OCI-LY7 (cell line): ENCODE measurements around the gene RARB. TPM values are rescaled to one million over a fixed set of nuclear protein-coding genes. Genes with fewer than 3 reads are reported as not detected.

Experiments used
- BruUV-seq: library from RNA; stranded (reverse); fragments of 400-500 nt; replicated peaks from 2 replicates; lab custom pipeline; 2021; lab: Mats Ljungman, UMichigan
- CTCF ChIA-PET: fragments of 300-600 bp; sonication (Branson Sonifier 250); formaldehyde crosslinking; loops from one replicate; lab custom pipeline; 2022; ENCODE audit warnings: antibody characterized with exemption; ENCODE audit not compliant: unreplicated experiment; lab: Charles Lee
- POLR2A ChIA-PET: fragments of 300-600 bp; sonication (Branson Sonifier 250); formaldehyde crosslinking; loops from one replicate; lab custom pipeline; 2022; ENCODE audit warnings: antibody characterized with exemption; lab: Charles Lee
- DNase-seq: peaks from one replicate; pipeline ENCODE4 v3.0.0-alpha.2; 2015; ENCODE audit warnings: low spot score
- H2AFZ ChIP-seq: fragments of 200-600 bp; sonication (generic), shearing (Covaris generic); 2 replicates; pipeline ENCODE4 v1.6.1; 2014; ENCODE audit warnings: mild to moderate bottlenecking, antibody characterized with exemption, low read length, moderate library complexity
- H3K27ac ChIP-seq: fragments of 200-600 bp; sonication (generic); 2 replicates; pipeline ENCODE4 v1.5.1; 2014; ENCODE audit warnings: mixed run types, low read depth, mild to moderate bottlenecking, moderate library complexity, low read length, inconsistent platforms; ENCODE audit not compliant: poor library complexity, severe bottlenecking
- H3K36me3 ChIP-seq: fragments of 200-600 bp; sonication (generic); 2 replicates; pipeline ENCODE4 v1.6.1; 2014; ENCODE audit warnings: mild to moderate bottlenecking, antibody characterized with exemption, low read length, moderate library complexity, mixed read lengths; ENCODE audit not compliant: insufficient read depth
- H3K4me1 ChIP-seq: fragments of 200-600 bp; sonication (generic); 2 replicates; pipeline ENCODE4 v1.5.1; 2014; ENCODE audit warnings: mild to moderate bottlenecking, low read length; ENCODE audit not compliant: insufficient read depth, poor library complexity, severe bottlenecking
- H3K4me2 ChIP-seq: fragments of 200-600 bp; sonication (generic); 2 replicates; pipeline ENCODE4 v1.6.1; 2014; ENCODE audit warnings: mild to moderate bottlenecking, low read length
- H3K4me3 ChIP-seq: fragments of 200-600 bp; sonication (generic); 2 replicates; pipeline ENCODE4 v1.5.1; 2014; ENCODE audit warnings: mild to moderate bottlenecking, low read depth, low read length; ENCODE audit not compliant: poor library complexity, severe bottlenecking
- H3K79me2 ChIP-seq: fragments of 200-600 bp; sonication (generic); 2 replicates; pipeline ENCODE4 v1.6.1; 2016; ENCODE audit warnings: low read depth, mild to moderate bottlenecking, low read length, moderate library complexity, mixed read lengths; ENCODE audit not compliant: insufficient read depth
- H3K9me2 ChIP-seq: fragments of 200-600 bp; sonication (generic); 2 replicates; pipeline ENCODE4 v1.6.1; 2016; ENCODE audit warnings: mild to moderate bottlenecking, low read length, mixed read lengths; ENCODE audit not compliant: insufficient read depth
- H3K9me3 ChIP-seq: fragments of 200-600 bp; sonication (generic); 2 replicates; pipeline ENCODE4 v1.6.1; 2014; ENCODE audit warnings: mild to moderate bottlenecking, mixed run types, low read length, mixed read lengths
- H4K20me1 ChIP-seq: fragments of 200-600 bp; sonication (generic); 2 replicates; pipeline ENCODE4 v1.6.1; 2014; ENCODE audit warnings: mild to moderate bottlenecking, antibody characterized with exemption, low read length, moderate library complexity, mixed read lengths; ENCODE audit not compliant: insufficient read depth
- EZH2phosphoT487 ChIP-seq: fragments of 200-600 bp; sonication (generic); IDR thresholded peaks from 2 replicates; pipeline ENCODE4 v1.6.1; 2018; ENCODE audit warnings: low read depth, borderline replicate concordance, mild to moderate bottlenecking, mixed run types, antibody characterized with exemption, low read length, moderate library complexity, mixed read lengths
- intact Hi-C: fragments of 100-400 bp; cut with micrococcal nuclease; formaldehyde crosslinking; loops from one replicate; pipeline ENCODE4 v1.10.0; 2022; ENCODE audit not compliant: unreplicated experiment
- total RNA-seq, 2 experiments: library from RNA; depleted of rRNA in 1 of 2; stranded (reverse); fragments of >200 nt in 1 of 2; shearing (Covaris generic) in 1 of 2; gene quantifications; 2 replicates each; pipeline ENCODE4 v1.2.3, GENCODE V29; 2014 to 2022
- TF ChIP-seq, protein P1 (sequence below): fragments of 200-600 bp; sonication (generic); conservative IDR thresholded peaks from 2 replicates; pipeline ENCODE4 v1.5.1; 2014; ENCODE audit warnings: mild to moderate bottlenecking, antibody characterized with exemption, low read length, moderate library complexity, mixed read lengths

RARB gene
- total RNA-seq, 2 experiments from 2014 or later: not detected

DNA sequence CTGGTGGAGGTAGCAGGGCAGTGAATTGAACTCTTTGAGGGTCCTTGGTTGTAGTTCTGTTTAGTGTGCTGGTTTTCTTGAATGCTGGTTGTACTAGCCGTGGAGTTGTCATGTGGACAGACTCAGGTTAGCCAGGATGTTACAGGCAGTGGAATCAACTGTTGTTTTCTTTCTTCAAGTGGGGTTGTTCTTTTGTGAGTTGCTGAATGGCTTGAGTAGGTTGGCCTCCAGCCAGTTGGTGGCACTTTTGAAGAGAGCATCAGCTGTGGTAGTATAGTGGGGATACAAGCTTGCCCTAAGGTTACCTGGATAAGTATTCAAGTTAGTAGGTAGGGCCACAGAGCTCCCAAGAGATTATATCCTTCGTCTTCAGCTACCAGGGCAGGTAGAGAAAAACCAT lies 31.8 kb upstream of the RARB start:
- intact Hi-C loops: no loop called here
- TF ChIP-seq EZH2phosphoT487: no peak
- TF ChIP-seq, protein P1, sequence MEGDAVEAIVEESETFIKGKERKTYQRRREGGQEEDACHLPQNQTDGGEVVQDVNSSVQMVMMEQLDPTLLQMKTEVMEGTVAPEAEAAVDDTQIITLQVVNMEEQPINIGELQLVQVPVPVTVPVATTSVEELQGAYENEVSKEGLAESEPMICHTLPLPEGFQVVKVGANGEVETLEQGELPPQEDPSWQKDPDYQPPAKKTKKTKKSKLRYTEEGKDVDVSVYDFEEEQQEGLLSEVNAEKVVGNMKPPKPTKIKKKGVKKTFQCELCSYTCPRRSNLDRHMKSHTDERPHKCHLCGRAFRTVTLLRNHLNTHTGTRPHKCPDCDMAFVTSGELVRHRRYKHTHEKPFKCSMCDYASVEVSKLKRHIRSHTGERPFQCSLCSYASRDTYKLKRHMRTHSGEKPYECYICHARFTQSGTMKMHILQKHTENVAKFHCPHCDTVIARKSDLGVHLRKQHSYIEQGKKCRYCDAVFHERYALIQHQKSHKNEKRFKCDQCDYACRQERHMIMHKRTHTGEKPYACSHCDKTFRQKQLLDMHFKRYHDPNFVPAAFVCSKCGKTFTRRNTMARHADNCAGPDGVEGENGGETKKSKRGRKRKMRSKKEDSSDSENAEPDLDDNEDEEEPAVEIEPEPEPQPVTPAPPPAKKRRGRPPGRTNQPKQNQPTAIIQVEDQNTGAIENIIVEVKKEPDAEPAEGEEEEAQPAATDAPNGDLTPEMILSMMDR: no peak
- Histone ChIP-seq H3K9me2 (no peaks in the 10 kb centered on the region), H2AFZ (no peak overlapping the region), H3K27ac (no peak overlapping the region), H3K36me3 (no peaks in the 10 kb centered on the region), H3K79me2 (no peaks in the 10 kb centered on the region), H4K20me1 (no peaks in the 10 kb centered on the region), H3K4me3 (no peak overlapping the region), H3K4me2 (no peak overlapping the region), H3K9me3 (no peaks in the 10 kb centered on the region), H3K4me1 (no peaks in the 10 kb centered on the region)
- POLR2A ChIA-PET: no interaction called here
- CTCF ChIA-PET: no interaction called here
- BruUV-seq: no TSS peak
- no peak for DNase-seq

DNA sequence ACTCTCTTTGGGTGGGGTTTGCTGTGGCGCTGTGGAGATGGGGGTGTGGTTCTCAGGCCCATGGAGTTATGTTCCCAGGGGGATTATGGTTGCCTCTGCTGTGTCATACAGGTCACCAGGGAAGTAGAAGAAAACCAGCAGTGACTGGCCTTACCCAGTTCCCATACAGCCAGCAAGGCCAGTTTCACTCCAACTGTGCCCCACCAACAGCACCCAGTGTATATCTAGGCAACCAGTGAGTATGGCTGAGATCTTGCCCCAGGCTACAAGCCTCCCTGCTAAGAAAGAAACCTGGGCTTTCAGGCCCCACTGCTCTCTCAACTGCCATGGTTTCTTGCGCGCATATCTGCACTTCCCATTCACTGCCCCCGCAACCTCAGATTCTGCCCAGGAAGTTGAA lies 31.4 kb upstream of the RARB start:
- POLR2A ChIA-PET: no interaction called here
- Histone ChIP-seq H3K4me1 (no peaks in the 10 kb centered on the region), H3K27ac (no peak overlapping the region), H3K9me2 (no peaks in the 10 kb centered on the region), H2AFZ (no peak overlapping the region), H4K20me1 (no peaks in the 10 kb centered on the region), H3K36me3 (no peaks in the 10 kb centered on the region), H3K9me3 (no peaks in the 10 kb centered on the region), H3K4me2 (no peak overlapping the region), H3K79me2 (no peaks in the 10 kb centered on the region), H3K4me3 (no peak overlapping the region)
- intact Hi-C loops: no loop called here
- TF ChIP-seq EZH2phosphoT487: no peak
- TF ChIP-seq, protein P1: no peak
- no peak for DNase-seq
- no TSS peak for BruUV-seq
- CTCF ChIA-PET: no interaction called here

DNA sequence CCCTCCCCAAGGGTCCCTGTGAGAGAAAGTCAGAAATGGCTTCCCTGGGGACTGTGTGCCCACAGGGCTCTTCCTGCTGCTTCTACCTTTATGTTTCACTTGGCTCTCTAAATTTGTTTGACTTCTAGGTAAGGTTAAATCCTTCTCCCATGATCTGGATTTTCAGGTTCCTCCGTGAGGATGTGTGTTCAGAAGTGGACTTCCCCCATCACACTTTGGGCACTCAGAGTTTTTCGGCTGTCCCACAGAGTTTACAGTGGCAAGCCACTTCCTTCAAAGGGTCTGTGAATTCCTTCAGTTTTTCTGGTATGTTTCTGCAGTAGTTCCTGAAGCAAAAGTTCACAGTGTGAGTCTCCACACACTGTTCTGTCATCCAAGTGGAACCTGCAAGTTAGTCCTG lies 30.9 kb upstream of the RARB start:
- Histone ChIP-seq H4K20me1 (no peaks in the 10 kb centered on the region), H3K4me2 (no peak overlapping the region), H3K9me3 (no peaks in the 10 kb centered on the region), H3K9me2 (no peaks in the 10 kb centered on the region), H2AFZ (no peak overlapping the region), H3K27ac (no peak overlapping the region), H3K36me3 (no peaks in the 10 kb centered on the region), H3K4me1 (no peaks in the 10 kb centered on the region), H3K79me2 (no peaks in the 10 kb centered on the region), H3K4me3 (no peak overlapping the region)
- BruUV-seq: no TSS peak
- TF ChIP-seq, protein P1: no peak
- no peak for TF ChIP-seq EZH2phosphoT487
- ChIA-PET POLR2A (interaction anchor here (1.3 kb wide), 1 partner anchor 15 kb away, joined by 4 read pairs; no protein-coding TSS in a partner anchor), CTCF (no interaction called here)
- intact Hi-C loops: no loop called here
- no peak for DNase-seq
